Activated CD8-positive, alpha-beta T cell treated with anti-CD3 and anti-CD28 coated beads, Interleukin-2, amount 10 ng/mL, durations not matched to agents 7 days and 5 days (primary cell): ENCODE data around the gene TPRG1L. TPM values are rescaled to one million over a fixed set of nuclear protein-coding genes. Genes with fewer than 3 reads are reported as not detected.

ENCODE experiments used
- ATAC-seq: fragments of 150-1000 bp; cut with Tn5 transposase; one replicate; pipeline ENCODE4 v1.10.0; 2021; ENCODE audit warnings: moderate library complexity
- CTCF ChIA-PET: fragments of 350-600 bp; sonication (Branson Sonifier 250); formaldehyde crosslinking; loops from one replicate; lab custom pipeline; 2021; ENCODE audit warnings: antibody characterized with exemption; lab: Charles Lee
- POLR2A ChIA-PET: fragments of 350-600 bp; sonication (Branson Sonifier 250); formaldehyde crosslinking; loops from one replicate; lab custom pipeline; 2021; ENCODE audit warnings: antibody characterized with exemption; lab: Charles Lee
- DNase-seq: peaks from one replicate; pipeline ENCODE4 v3.0.0-alpha.2; 2020
- H3K27ac Mint-ChIP-seq: one replicate; pipeline ENCODE4 v1.8.0; 2021; ENCODE audit warnings: mild to moderate bottlenecking, mixed read lengths
- H3K27me3 Mint-ChIP-seq: one replicate; pipeline ENCODE4 v1.8.0; 2021; ENCODE audit warnings: low read depth, mixed read lengths
- H3K36me3 Mint-ChIP-seq: one replicate; pipeline ENCODE4 v1.8.0; 2021; ENCODE audit warnings: low read depth, mixed read lengths
- H3K4me1 Mint-ChIP-seq: one replicate; pipeline ENCODE4 v1.8.0; 2021; ENCODE audit warnings: low read depth, mixed read lengths
- H3K4me3 Mint-ChIP-seq: one replicate; pipeline ENCODE4 v1.8.0; 2021; ENCODE audit warnings: mild to moderate bottlenecking, mixed read lengths
- H3K9me3 Mint-ChIP-seq: one replicate; pipeline ENCODE4 v1.8.0; 2022; ENCODE audit warnings: mixed read lengths; ENCODE audit not compliant: insufficient read depth
- total RNA-seq, 2 experiments: library from RNA; stranded (reverse); gene quantifications; one replicate each; pipeline ENCODE4 v1.2.3, GENCODE V29; 2021

TPRG1L gene
- total RNA-seq, 2 experiments from 2014 or later = 9.9 to 10.0 TPM

DNA sequence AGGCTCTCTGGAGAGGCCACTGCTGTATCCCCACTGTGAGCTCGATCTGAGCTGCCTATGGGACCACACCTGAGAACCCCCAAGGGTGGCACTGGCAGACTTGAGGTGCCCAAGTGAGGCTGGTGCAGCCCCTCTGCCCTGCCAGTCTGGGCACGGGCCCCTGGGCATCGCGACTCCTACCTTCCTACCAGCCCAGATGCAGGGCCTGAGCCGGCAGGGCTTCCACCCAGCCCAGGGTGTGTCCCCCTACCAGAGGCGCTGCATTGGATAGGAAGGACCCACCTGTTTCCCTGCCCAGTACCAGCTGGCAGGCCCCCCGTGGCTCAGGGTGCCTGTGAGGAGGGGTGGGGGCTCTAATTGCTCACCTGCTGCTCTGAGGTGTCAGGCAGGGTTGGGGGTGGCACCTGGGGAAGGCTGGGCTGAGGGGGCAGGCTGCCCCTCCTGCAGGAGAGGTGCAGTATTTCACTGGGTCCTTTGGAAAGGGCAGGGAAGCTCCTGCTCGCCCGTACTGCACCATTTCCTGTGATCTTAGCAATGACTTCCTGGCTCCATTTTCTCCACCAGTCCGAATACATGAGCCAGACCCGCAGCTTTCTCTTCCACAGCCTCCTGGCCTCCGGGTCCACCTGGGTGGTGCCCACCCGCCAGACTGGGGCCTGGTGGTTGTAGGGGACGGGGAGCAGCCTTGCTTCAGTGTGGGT lies 39.3 kb downstream of the TPRG1L start:
- no peak for ATAC-seq
- POLR2A ChIA-PET = no interaction called here
- CTCF ChIA-PET = no interaction called here
- Mint-ChIP-seq H3K9me3 (no peaks in the 10 kb centered on the region), H3K27me3 (peaks cover 9% of the 10 kb centered on the region), H3K36me3 (no peaks in the 10 kb centered on the region), H3K4me3 (no peak overlapping the region), H3K4me1 (peaks cover 6% of the 10 kb centered on the region), H3K27ac (no peak overlapping the region)
- DNase-seq = no peak

DNA sequence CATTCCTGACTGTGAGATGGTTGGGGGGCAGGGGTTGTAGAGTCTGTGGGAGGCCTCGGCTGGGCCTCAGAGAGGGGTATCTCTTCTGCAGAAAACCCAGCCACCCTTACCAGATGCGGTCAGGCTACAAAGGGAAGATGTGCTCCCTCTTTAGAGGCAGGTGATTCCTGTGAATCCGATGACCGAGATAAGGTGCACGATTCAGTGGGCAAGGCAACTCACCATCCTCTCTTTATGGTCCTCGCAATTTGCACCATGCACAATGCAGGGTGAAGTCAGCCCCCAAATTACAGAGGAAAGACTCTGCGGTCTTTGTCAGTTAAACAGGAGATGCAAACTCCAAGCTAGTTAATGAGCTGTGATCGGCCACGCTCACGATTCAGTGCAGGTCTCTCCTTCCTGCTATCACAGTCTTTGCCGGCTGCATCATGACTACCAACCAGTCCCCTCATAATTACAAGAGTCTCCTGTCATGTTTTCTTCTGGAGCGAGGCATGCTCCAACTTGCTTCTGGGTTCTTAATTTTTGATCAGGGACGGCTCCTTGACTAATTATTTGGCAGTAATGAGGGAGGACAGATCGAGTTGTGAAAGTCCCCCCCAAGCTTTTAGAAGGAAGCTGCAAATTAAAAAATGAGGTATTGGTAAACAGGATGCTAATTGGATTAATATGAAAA lies 40.0 kb downstream of the TPRG1L start:
- Mint-ChIP-seq H3K27ac (no peak overlapping the region), H3K27me3 (peaks cover 6% of the 10 kb centered on the region)

DNA sequence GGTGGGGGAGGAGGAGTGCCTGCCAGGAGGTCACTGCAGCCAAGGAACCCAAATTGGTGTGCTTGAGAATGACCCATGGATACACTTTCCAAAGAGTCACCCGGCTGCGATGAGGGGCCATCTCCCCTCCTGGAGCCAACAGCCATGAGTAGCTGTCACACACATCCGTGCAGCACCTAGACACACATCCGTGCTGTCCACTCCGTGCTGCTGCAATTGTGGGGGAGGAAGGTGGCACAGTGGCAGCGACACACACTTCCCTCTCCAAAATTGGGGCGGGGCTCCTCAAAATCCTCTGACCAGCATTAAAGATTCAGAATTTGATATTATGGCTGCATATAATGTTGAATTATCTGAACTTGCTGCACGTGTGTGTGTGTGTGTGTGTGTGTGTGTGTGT lies 43.3 kb downstream of the TPRG1L start:
- ATAC-seq (no peak), DNase-seq (no peak)
- no peaks in the 10 kb centered on the region for H3K4me1 Mint-ChIP-seq
- ChIA-PET POLR2A (no interaction called here), CTCF (no interaction called here)
- H3K27me3 Mint-ChIP-seq = peaks cover 6% of the 10 kb centered on the region
- no peak overlapping the region for H3K27ac Mint-ChIP-seq
- H3K4me3 Mint-ChIP-seq = no peak overlapping the region
- no peaks in the 10 kb centered on the region for H3K9me3 Mint-ChIP-seq
- H3K36me3 Mint-ChIP-seq = no peaks in the 10 kb centered on the region

More for the DNA sequence above, 40.0 kb downstream of the TPRG1L start:
- H3K9me3 Mint-ChIP-seq = no peaks in the 10 kb centered on the region
- no peak overlapping the region for H3K4me3 Mint-ChIP-seq
- ATAC-seq (no peak), DNase-seq (no peak)
- CTCF ChIA-PET = no interaction called here
- peaks cover 6% of the 10 kb centered on the region for H3K4me1 Mint-ChIP-seq
- POLR2A ChIA-PET = no interaction called here
- no peaks in the 10 kb centered on the region for H3K36me3 Mint-ChIP-seq

DNA sequence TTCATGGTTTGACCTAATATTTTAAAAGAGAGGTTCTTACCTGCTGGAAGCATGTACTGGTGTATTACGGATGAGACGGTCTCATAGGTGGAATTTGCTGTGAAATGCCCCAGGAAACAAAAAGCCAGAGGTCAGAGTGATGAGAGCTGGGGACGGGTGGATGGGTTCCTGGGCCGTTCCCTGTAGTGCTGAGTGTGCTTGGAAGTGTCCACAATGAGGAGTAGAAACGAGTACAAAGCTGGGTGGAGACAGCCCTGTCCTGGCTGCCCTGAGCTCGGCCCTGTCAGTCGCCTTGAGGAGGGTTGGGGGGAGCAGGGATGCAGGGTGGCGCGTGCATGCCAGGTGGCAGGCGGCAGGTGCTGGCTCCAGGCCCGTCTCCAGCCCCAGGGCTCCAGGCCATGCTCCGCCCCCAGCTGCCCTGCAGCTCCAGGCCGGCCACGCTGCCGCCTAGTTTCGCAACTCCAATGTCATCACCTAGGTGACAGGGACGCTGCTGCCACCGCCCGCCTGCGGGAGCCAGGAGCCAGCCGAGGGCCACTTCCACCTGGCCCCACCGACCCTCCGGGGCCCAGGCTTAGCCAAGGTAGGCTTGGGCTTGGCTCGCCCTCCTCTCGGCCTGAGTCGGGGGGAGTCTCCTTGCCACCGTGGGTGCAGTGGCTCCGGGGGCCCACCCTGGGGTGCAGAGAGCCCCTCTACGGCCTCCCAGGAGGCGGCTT lies 43.9 kb downstream of the TPRG1L start:
- ChIA-PET CTCF (no interaction called here), POLR2A (no interaction called here)
- no peak for DNase-seq
- Mint-ChIP-seq H3K27ac (no peak overlapping the region), H3K27me3 (peaks cover 6% of the 10 kb centered on the region), H3K4me3 (no peak overlapping the region), H3K4me1 (no peaks in the 10 kb centered on the region), H3K9me3 (no peaks in the 10 kb centered on the region), H3K36me3 (no peaks in the 10 kb centered on the region)
- no peak for ATAC-seq

GRCh38 chr1:3669421-3669821 lies 44.6 kb downstream of the TPRG1L start:
- Mint-ChIP-seq H3K36me3 (no peaks in the 10 kb centered on the region), H3K27me3 (peaks cover 6% of the 10 kb centered on the region), H3K4me1 (no peaks in the 10 kb centered on the region), H3K27ac (no peak overlapping the region), H3K4me3 (no peak overlapping the region), H3K9me3 (no peaks in the 10 kb centered on the region)
- CTCF ChIA-PET = no interaction called here
- DNase-seq (no peak), ATAC-seq (no peak)
- POLR2A ChIA-PET = no interaction called here

DNA sequence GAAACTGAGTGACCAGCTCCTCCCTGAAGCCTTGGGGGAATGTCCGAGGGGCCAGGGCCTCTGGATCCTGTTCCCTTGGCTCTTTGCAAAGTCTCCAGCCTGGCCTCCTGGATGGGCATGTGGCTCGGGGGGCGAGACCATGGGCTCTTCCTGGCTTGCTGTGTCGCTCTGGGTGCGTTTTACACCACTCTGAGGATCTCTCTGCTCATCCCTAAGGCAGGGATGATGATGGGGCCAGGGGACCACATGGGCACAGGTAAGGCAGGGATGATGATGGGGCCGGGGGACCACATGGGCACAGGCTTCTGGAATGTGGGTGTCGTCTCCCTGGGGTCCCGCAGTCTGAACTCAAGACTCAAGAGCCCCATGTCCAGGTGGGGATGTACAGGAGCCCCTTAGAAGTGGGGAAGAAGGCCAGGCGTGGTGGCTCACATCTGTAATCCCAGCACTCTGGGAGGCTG lies 45.2 kb downstream of the TPRG1L start:
- Mint-ChIP-seq H3K27ac (no peak overlapping the region), H3K4me3 (no peak overlapping the region), H3K4me1 (no peaks in the 10 kb centered on the region), H3K27me3 (peaks cover 6% of the 10 kb centered on the region), H3K36me3 (no peaks in the 10 kb centered on the region), H3K9me3 (no peaks in the 10 kb centered on the region)
- CTCF ChIA-PET = no interaction called here
- ATAC-seq (no peak), DNase-seq (no peak)
- POLR2A ChIA-PET = no interaction called here

DNA sequence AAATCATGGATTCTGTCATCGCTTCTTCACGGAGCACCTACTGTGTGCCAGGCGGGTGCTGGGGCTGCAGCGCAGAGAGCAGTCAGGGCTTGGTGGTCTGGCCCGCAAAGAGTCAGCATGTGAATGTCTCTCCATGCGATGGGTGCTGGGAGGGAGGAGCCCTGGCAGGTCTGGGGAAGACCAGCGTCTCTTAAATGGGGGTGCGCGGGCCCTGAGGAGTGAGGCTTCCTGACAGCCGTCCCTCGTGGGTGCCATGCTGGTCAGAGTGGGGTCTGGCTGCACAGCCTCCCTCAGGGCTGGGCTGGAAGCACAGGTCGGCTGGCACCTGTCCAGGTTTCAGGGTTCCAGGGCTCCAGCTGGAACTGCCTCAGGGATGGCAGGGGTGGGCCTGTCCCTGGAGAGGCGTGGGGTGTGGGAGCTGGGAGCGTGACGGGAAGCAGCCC lies 46.0 kb downstream of the TPRG1L start:
- Mint-ChIP-seq H3K4me1 (no peaks in the 10 kb centered on the region), H3K9me3 (no peaks in the 10 kb centered on the region), H3K27me3 (peaks cover 6% of the 10 kb centered on the region), H3K27ac (no peak overlapping the region), H3K36me3 (no peaks in the 10 kb centered on the region), H3K4me3 (no peak overlapping the region)
- DNase-seq = no peak
- ATAC-seq = no peak
- ChIA-PET CTCF (no interaction called here), POLR2A (no interaction called here)

DNA sequence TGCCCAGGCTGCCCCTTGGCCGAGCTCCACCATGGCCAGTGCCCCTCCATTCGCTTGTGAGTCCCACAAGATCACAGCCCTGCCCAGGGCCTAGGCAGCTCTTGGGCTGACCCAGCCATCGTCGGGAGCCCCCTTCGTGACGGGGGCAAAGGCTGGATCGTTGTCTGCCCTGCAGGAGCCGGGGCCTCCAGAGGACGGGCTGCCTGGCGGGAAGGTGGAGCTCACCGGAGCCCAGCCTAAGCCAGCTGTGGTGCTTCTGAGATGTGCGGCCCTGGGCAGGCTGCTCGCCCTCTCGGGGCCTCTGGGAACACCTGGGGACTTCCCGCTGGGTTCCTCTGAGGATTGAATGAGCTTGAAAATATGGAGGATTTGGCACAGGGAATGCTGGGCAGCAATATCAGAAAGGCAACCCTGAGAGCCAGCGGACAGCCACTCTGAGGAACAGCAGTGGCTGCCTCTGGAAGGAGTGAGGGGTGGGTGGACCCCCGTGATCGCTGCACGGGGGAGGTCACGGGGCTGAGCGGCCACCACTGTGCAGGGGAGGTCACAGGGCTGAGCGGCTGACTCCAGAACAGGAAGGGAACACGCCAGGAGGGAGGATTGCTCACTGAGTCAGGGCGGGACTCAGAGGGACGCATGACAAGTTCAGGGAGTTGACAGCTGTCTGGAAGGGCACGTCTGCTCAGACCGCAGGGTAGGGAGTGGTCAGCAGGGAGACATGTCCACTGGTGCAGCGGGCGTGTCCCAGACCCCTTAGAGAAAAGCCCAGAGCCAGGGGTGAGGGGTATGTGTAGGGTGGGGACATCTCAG lies 46.8 kb downstream of the TPRG1L start:
- Mint-ChIP-seq H3K36me3 (no peaks in the 10 kb centered on the region), H3K4me1 (no peaks in the 10 kb centered on the region), H3K4me3 (no peak overlapping the region), H3K9me3 (no peaks in the 10 kb centered on the region), H3K27me3 (peaks cover 6% of the 10 kb centered on the region), H3K27ac (no peak overlapping the region)
- ATAC-seq (no peak), DNase-seq (no peak)
- ChIA-PET CTCF (no interaction called here), POLR2A (no interaction called here)

GRCh38 chr1:3672231-3672970 lies 47.6 kb downstream of the TPRG1L start:
- ChIA-PET CTCF (no interaction called here), POLR2A (no interaction called here)
- no peak overlapping the region for H3K4me3 Mint-ChIP-seq

GRCh38 chr1:3672971-3673361 lies 48.2 kb downstream of the TPRG1L start:
- Mint-ChIP-seq H3K9me3 (no peaks in the 10 kb centered on the region), H3K27ac (no peak overlapping the region), H3K36me3 (no peaks in the 10 kb centered on the region), H3K27me3 (peaks cover 6% of the 10 kb centered on the region), H3K4me3 (no peak overlapping the region), H3K4me1 (peaks cover 11% of the 10 kb centered on the region)
- CTCF ChIA-PET = no interaction called here
- DNase-seq (no peak), ATAC-seq (no peak)
- POLR2A ChIA-PET = no interaction called here

More at GRCh38 chr1:3672231-3672970, 47.6 kb downstream of the TPRG1L start:
- ATAC-seq (no peak), DNase-seq (no peak)
- peaks cover 5% of the 10 kb centered on the region for H3K4me1 Mint-ChIP-seq
- no peaks in the 10 kb centered on the region for H3K36me3 Mint-ChIP-seq
- H3K27ac Mint-ChIP-seq = no peak overlapping the region
- no peaks in the 10 kb centered on the region for H3K9me3 Mint-ChIP-seq
- H3K27me3 Mint-ChIP-seq = peaks cover 6% of the 10 kb centered on the region

DNA sequence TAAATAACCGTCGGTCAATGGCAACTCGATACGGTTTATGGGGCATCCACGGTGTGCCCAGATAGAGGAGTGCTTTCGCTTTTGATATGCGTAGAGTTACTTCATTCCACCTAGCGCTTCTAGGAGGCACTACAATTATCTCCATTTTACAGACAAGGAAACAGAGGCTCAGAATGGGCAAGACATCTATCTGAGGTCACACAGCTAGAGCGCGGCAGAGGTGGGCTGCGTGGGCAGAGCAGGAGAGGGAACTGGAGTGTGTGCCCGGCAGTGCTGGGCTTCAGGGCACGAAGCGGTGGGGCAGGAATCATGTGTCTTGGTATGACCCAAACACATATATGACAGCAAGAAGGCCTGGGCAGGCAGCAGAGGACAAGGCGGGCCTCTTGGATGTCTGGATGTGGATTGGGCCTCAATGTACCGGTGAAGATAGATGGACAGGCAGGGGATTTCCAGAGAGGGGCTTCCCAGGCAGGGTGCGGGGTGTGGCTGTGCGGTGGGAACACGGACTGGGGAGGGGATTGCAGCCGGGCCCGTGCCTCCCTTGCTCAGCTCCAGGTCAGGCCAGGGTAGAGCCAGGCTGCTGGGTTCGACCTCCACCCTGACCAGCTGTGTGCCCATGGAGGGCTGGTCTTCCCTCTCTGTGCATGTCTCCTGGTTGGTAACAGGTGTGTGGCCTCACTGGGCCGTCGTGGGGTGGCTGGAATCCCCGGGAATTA lies 48.7 kb downstream of the TPRG1L start:
- ChIA-PET POLR2A (no interaction called here), CTCF (no interaction called here)
- no peak for DNase-seq
- Mint-ChIP-seq H3K9me3 (no peaks in the 10 kb centered on the region), H3K36me3 (no peaks in the 10 kb centered on the region), H3K27ac (no peak overlapping the region), H3K4me1 (peaks cover 14% of the 10 kb centered on the region), H3K4me3 (no peak overlapping the region), H3K27me3 (peaks cover under 1% of the 10 kb centered on the region)
- ATAC-seq = no peak
